Epithelial cell of proximal tubule (primary cell): ENCODE data around the gene SOX12. TPM values are rescaled to one million over a fixed set of nuclear protein-coding genes. Genes with fewer than 3 reads are reported as not detected.

Experiments used
- DNase-seq: peaks from one replicate; pipeline ENCODE4 v3.0.0-alpha.2; 2011; ENCODE audit warnings: low read depth
- H3K4me3 ChIP-seq: 2 replicates; pipeline ENCODE4 v1.5.1; 2011; ENCODE audit warnings: low read depth, mild to moderate bottlenecking, low read length
- total RNA-seq: library from RNA; depleted of rRNA; stranded (reverse); fragments of >200 nt; gene quantifications from 2 replicates; pipeline ENCODE4 v1.2.3, GENCODE V29; 2015
- TF ChIP-seq, protein P1 (sequence below): conservative IDR thresholded peaks from 2 replicates; pipeline ENCODE4 v1.5.1; 2012; ENCODE audit warnings: low read depth, mild to moderate bottlenecking, low read length

Gene SOX12
- total RNA-seq, 1 donor from 2014 or later: 10.1 TPM

DNA sequence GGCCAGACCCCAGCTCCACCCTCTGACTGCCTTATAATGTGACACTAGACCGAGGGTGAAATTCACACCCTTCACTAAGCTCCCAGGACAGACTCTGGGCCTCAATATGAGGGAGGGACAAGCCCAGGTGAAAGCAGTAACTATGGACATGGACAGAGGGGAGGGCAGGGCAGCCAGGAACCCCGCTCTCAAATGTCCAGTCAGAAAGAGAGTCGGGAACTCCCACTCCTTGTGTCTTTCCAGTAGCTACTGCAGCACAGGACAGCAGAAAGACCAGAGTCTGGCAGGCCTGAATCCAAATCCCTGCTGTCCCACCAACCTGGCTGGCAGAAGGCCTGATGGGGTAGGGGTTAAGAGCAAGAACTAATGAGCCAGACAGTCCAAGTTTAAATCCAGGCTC, 41.2 kb upstream of the SOX12 start:
- no peak overlapping the region for H3K4me3 ChIP-seq
- TF ChIP-seq, protein P1, sequence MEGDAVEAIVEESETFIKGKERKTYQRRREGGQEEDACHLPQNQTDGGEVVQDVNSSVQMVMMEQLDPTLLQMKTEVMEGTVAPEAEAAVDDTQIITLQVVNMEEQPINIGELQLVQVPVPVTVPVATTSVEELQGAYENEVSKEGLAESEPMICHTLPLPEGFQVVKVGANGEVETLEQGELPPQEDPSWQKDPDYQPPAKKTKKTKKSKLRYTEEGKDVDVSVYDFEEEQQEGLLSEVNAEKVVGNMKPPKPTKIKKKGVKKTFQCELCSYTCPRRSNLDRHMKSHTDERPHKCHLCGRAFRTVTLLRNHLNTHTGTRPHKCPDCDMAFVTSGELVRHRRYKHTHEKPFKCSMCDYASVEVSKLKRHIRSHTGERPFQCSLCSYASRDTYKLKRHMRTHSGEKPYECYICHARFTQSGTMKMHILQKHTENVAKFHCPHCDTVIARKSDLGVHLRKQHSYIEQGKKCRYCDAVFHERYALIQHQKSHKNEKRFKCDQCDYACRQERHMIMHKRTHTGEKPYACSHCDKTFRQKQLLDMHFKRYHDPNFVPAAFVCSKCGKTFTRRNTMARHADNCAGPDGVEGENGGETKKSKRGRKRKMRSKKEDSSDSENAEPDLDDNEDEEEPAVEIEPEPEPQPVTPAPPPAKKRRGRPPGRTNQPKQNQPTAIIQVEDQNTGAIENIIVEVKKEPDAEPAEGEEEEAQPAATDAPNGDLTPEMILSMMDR: no peak
- DNase-seq: no peak

DNA sequence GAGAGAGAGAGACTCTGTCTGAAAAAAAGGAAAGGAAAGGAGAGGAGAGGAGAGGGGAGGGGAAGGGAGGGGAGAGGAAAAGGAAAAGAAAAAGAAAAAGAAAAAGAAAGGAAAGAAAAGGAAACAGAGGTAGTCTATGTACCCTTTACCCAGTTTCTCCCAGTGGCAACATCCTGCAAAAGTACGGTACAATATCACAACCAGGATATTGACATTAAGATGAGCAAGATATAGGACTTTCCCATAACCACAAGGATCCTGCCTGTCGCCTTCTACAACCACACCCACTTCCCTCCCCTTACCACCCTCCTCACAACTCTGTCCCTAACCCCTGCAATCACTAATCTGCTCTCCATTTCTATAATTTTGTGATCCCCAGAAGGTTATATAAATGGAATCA, 38.8 kb upstream of the SOX12 start:
- DNase-seq: no peak
- no peak overlapping the region for H3K4me3 ChIP-seq

GRCh38 chr20:288956-289692, 36.2 kb upstream of the SOX12 start:
- TF ChIP-seq, protein P1: no peak
- peak overlapping the region; percentile 100 for H3K4me3 ChIP-seq
- no peak for DNase-seq

More for the DNA sequence above, 38.8 kb upstream of the SOX12 start:
- TF ChIP-seq, protein P1: no peak

GRCh38 chr20:289693-290083, 35.7 kb upstream of the SOX12 start:
- TF ChIP-seq, protein P1: no peak
- DNase-seq: no peak
- H3K4me3 ChIP-seq: peak overlapping the region; percentile 100

- TF ChIP-seq, protein P1: peak; percentile 46
- H3K4me3 ChIP-seq: peak within 1 kb of the TSS; percentile 100
- peak; percentile 68 for DNase-seq
These were observed 35.1 kb upstream of the SOX12 start, which contains the start of gene C20orf96 for GRCh38 chr20:290084-290831. Gene C20orf96, minus strand, starts transcription at chr20:290750. Its CDS starts 140 bp downstream, at chr20:290610.

GRCh38 chr20:294602-295001, 30.8 kb upstream of the SOX12 start:
- DNase-seq: no peak
- TF ChIP-seq, protein P1: no peak
- no peak overlapping the region for H3K4me3 ChIP-seq
